Fibroblast of skin of left quadriceps (primary cell): Measurements from ENCODE around the gene ZNF385D.
"Not testable (repeated sequence)": the region's sequence is repeated elsewhere in the genome, so short reads cannot be mapped to it uniquely, and the experiment has no call there.

Source experiments
- DNase-seq, 2 experiments: peaks; one replicate each; pipeline ENCODE4 v3.0.0-alpha.2; 2013; ENCODE audit warnings: low read depth in 2 of 2

ZNF385D gene

GRCh38 chr3:21446945-21447475, 304.0 kb downstream of the ZNF385D start:
- DNase-seq, result no peak

GRCh38 chr3:21446027-21446426, 305.0 kb downstream of the ZNF385D start:
- DNase-seq, result no peak

- DNase-seq, result no peak
Measured at GRCh38 chr3:21441821-21442220, 309.2 kb downstream of the ZNF385D start.

GRCh38 chr3:21436835-21437234, 314.2 kb downstream of the ZNF385D start:
- DNase-seq, result no peak

- DNase-seq, result peak; percentile 97 to 98
Measured at GRCh38 chr3:21435871-21436270, 315.1 kb downstream of the ZNF385D start.

GRCh38 chr3:21434310-21434709, 316.7 kb downstream of the ZNF385D start:
- DNase-seq, result no peak

- peak; percentile 65 to 68 for DNase-seq
Measured at GRCh38 chr3:21433751-21434150, 317.3 kb downstream of the ZNF385D start.

GRCh38 chr3:21426920-21427319, 324.1 kb downstream of the ZNF385D start:
- DNase-seq, result no peak

GRCh38 chr3:21425715-21426114, 325.3 kb downstream of the ZNF385D start:
- DNase-seq, result no peak

GRCh38 chr3:21421096-21421495, 329.9 kb downstream of the ZNF385D start:
- DNase-seq, result no peak

GRCh38 chr3:21417991-21418390, 333.0 kb downstream of the ZNF385D start:
- peak; percentile 62 to 67 for DNase-seq

- DNase-seq, result no peak
Measured at GRCh38 chr3:21414506-21414905, 336.5 kb downstream of the ZNF385D start.

GRCh38 chr3:21411058-21411457, 340.0 kb downstream of the ZNF385D start:
- no peak for DNase-seq

GRCh38 chr3:21409401-21409800, 341.6 kb downstream of the ZNF385D start:
- no peak for DNase-seq

GRCh38 chr3:21407743-21408142, 343.3 kb downstream of the ZNF385D start:
- no peak for DNase-seq

- no peak for DNase-seq
Measured at GRCh38 chr3:21405671-21406667, 345.0 kb downstream of the ZNF385D start.

- no peak for DNase-seq
Measured at GRCh38 chr3:21398461-21398860, 352.5 kb downstream of the ZNF385D start.

- DNase-seq, result no peak
Measured at GRCh38 chr3:21393683-21394311, 357.2 kb downstream of the ZNF385D start.

- peak; percentile 37 to 44 for DNase-seq
Measured at GRCh38 chr3:21392526-21392925, 358.5 kb downstream of the ZNF385D start.

- no peak for DNase-seq
Measured at GRCh38 chr3:21390856-21391255, 360.2 kb downstream of the ZNF385D start.

GRCh38 chr3:21390136-21390535, 360.9 kb downstream of the ZNF385D start:
- DNase-seq, result peak; percentile 68 to 70

- DNase-seq, result not testable (repeated sequence)
Measured at GRCh38 chr3:21387142-21387826, 363.7 kb downstream of the ZNF385D start.
